HTR-8/SVneo (cell line): Measurements from ENCODE around the gene C9orf43.
"Not testable (repeated sequence)": the region's sequence is repeated elsewhere in the genome, so short reads cannot be mapped to it uniquely, and the experiment has no call there.

ENCODE experiments used
- DNase-seq: peaks from one replicate; pipeline ENCODE4 v3.0.0; 2011; ENCODE audit warnings: low spot score, mixed read lengths; ENCODE audit not compliant: insufficient read length
- FAIRE-seq: peaks from 2 replicates; lab custom pipeline; 2011; peaks lifted over from hg19 to GRCh38; lab: Jason Lieb, UNC

Gene C9orf43

DNA sequence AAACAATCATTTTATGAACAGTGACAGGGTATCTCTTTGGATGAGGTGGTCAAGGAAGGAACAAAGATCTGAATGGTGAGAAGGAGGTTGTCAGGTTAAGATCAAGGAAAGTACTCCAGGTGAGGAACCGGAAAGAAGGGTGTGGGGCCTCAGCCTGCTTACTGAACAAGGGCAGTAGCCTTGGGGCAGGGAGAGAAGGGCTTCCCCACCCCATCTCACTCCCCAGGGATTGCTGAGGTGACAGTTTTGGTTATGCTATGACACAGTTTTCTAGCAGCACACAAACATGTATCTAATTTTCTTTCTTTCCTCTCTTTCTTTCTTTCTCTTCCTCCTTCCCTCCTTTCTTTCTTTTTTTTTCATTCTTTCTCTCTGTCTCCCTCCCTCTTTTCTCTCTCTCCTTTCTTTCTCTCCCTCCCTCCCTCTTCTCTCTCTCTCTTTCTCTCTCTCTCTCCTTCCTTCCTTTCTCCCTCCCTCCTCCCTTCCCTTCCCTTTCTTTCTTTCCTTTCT, 29.6 kb upstream of the C9orf43 start:
- no peak for DNase-seq
- FAIRE-seq = no peak

DNA sequence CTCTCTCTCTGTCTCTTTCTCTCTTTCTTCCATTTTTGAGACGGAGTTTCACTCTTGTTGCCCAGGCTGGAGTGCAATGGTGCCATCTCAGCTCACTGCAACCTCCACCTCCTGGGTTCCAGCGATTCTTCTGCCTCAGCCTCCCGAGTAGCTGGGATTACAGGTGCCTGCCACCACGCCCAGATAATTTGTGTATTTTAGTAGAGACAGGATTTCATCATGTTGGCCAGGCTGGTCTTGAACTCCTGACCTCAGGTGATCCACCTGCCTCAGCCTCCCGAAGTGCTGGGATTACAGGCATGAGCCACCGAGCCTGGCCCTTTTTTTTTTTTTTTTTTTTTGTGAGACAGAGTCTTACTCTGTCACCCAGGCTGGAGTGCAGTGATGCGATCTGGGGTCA, 29.1 kb upstream of the C9orf43 start:
- DNase-seq, FAIRE-seq: not testable (repeated sequence)

- DNase-seq (no peak), FAIRE-seq (no peak)
Measured at GRCh38 chr9:113381909-113382411, 28.6 kb upstream of the C9orf43 start.

GRCh38 chr9:113386571-113387393, 23.8 kb upstream of the C9orf43 start:
- no peak for DNase-seq
- no peak for FAIRE-seq

DNA sequence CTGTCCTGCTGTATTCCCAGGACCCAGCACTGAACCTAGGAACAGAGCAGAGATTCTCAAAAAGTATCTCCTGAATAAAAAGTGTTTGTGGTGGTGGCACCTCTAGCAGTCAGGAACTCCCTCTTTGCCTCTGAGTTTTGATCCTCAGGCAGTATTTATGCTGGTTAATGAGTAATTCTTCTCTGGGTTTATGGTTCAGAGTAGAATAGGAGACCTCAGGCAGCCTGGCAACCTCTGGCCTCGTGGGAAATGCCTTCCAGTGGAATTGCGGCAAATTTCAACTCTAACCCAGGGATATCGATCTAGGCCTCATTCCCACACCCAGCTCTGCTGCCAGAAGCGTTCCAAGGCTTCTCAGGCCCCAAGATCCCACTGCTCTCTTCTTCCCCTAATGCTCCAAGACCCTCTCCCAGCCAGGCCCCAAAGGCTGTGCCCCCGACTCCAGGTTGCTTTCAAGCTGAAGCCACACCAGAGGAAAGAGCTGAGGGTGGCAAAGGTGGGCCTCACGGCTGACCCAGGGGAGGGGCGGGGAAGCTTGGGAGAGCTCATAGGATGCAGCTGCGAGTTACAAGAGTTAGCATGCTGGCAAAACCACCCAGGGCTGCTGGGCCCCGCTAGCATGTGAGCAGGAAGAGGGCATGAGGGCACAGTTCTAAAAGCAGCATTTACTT, 22.9 kb upstream of the C9orf43 start:
- DNase-seq (no peak), FAIRE-seq (no peak)

DNA sequence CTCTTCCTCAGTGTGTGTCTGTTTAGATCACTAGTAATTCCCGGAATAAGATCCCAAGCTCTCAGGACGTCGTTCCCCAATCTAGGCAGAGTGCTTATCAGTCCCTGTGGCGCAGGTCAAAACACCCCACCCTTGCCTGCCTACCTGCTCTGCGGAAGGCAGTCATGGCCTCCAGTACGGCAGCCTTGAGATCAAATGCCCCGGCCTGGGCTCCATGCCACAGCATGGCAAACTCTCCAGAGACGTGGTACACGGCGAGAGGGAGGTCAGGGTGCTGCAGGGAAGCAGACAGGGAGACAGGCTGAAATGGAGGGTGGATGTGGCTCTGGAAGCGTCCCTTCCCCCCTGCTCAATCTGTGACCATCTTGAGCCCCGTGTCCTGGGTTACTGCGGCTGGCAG, 21.7 kb upstream of the C9orf43 start:
- DNase-seq (no peak), FAIRE-seq (no peak)

DNA sequence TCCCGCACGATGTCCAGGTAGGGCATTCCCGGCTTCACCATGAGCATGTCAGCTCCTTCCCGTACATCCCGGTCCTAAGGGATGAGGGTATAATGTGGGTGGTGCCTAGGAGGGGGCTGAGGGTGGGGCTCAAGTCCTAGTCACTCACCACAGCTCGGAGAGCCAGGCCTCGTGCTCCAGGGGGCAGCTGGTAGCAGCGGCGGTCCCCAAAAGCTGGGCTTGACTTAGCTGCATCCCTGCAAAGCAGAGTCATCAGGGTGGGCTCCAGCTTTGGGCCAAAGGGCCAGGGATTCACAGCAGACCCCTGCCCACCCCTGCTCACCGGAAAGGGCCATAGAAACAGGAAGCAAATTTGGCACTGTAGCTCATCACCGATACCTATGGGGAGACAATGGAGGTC, 21.1 kb upstream of the C9orf43 start:
- FAIRE-seq (no peak), DNase-seq (no peak)

GRCh38 chr9:113390192-113390960, 20.2 kb upstream of the C9orf43 start:
- DNase-seq (no peak), FAIRE-seq (no peak)

DNA sequence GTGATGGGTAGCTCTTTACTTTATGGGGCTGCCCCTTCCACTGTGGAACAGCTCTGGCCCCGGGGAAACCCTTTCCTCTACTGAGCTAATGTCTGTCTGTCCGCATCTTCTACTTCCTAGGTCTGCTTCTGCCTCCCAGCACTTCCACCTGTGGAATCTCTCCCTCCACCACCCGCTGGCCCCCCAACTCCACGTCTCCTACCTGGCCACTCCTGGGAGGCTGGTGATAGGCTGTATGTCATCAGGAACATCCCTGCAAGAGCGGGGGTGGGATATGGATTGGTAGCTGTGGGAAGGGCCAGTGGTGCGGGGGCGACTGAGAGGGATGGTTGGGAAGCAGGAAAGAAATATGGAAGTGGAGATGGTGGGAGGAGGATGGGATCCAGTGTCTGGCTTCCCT, 18.6 kb upstream of the C9orf43 start:
- FAIRE-seq = no peak
- no peak for DNase-seq

DNA sequence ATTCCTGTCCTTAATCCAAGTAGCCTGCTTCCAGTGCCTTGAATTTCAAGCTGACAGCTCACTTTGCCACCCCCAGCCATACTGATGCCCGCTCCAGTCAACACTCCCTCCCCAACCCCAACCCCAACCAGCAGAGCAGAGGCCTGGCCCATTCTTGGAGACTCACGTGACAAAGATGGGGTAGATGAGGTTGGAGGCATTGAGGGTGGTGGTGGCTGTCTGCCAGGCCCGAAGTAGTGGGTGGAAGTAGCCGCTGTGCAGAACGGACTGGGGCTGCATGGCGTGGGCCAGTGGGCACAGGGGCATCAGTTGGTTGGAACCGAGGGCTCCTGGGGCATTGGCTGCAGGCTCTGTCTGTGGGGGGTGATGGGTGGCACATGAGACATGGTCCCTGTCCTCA, 17.3 kb upstream of the C9orf43 start:
- DNase-seq (no peak), FAIRE-seq (no peak)

DNA sequence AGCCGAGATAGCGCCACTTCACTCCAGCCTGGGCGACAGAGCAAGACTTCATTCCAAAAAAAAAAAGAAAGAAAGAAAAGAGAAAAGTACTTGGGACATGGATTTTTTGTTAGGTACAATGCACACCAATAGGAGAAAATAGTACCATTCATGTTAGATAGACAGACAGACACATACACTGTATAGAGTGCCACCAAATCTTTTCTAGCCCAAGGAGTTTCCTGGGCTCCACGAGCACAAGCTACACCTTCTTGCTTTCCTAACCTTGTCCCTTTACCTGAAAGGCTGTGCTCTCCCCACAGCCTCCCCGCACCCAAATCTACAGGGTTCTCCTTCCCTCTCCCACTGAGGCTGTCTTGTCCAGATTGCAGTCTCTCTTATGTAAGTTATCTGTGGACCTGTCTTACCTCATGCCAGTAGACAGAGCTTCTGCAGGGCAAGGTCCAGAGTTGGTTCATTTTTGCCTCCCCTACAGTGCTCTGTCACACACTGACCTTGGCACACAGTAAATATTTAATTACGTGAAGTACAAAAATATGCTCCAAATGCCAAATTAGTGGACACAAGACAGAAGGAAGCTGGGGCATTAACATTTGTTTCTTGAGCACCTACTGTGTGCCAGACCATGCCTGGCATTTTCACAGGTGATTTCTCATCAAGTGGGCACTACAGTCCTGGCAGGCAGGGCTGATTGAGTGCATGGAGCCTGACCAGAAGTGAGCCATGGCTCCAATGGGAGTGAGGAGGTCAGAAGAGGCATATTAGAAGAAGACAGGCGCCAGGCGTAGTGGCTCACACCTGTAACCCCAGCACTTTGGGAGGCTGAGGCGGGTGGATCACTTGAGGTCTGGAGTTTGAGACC, 15.3 kb upstream of the C9orf43 start:
- DNase-seq (no peak), FAIRE-seq (no peak)

- FAIRE-seq = no peak
Measured at GRCh38 chr9:113397203-113397631, 13.3 kb upstream of the C9orf43 start.

GRCh38 chr9:113398796-113399195, 11.8 kb upstream of the C9orf43 start:
- no peak for DNase-seq
- FAIRE-seq = no peak

More at GRCh38 chr9:113397203-113397631, 13.3 kb upstream of the C9orf43 start:
- DNase-seq = no peak

DNA sequence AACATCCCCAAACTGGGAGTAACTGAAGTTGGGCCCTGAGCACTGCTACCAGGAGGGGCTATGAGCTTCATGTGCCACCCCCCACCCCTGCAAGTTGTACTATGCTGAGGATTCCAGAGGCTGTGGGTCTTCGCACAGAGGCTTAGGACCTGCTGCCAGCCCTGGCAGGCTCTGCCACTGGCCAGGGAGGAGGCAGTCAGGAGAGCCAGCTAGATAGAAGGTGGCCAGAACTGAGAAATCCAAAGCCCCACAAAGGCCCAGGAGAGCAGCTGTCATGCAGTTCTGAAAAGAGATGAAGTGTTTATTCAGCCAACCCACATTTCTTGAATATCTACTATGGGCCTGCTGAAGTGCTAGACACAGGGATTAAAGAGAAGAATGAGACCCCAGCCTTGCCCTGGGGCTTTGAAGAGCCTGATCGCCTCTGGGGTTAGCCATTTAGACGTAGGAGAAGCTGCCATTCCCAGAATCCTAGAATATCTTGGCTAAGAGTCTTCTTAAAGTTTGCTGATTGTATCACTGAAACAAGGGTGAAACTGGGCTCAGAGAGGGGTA, 10.8 kb upstream of the C9orf43 start:
- FAIRE-seq (no peak), DNase-seq (no peak)

DNA sequence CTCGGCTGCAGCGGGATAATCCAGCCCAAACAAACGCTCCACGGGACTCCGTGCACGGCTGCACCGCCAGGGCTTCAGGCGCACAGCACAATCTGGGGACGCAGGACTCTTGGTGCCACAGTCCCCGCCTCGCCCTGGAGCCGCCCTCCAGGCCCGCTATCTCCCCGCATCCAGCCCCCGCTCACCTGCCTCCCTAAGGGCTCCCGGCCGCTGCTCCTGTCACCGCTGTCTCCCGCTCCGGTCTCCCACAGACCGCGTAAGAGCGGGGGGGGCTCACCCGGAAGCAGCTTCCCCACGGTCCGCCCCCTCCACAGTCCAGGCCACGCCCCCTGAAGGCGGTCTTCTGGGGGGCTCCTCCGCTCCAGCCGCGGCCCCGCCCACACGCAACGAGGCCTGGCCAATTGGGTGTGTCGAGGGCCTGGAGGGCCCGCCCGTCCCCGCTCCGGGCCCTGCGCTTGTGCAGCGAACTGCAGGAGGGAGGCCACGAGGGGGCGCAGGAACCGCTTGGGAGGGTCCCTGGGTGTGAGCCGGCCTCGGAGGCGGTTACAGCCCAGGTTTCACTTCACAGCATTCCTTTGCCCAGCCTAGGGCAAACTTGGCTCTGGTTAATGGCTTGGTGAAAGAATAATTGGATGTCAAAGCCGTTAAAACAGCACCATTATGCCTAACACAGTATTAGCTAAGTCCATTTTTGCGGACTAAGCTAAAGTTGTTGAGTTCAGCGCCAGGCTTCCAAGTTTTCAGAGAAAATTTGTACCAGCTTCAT, 9.3 kb upstream of the C9orf43 start, which contains the start of gene ALAD:
Gene ALAD (minus strand): TSS at position 258 of the 766 bp plus-strand sequence. CDS start 7,725 bp downstream, outside the sequence.
- no peak for FAIRE-seq
- DNase-seq = peak; percentile 94

DNA sequence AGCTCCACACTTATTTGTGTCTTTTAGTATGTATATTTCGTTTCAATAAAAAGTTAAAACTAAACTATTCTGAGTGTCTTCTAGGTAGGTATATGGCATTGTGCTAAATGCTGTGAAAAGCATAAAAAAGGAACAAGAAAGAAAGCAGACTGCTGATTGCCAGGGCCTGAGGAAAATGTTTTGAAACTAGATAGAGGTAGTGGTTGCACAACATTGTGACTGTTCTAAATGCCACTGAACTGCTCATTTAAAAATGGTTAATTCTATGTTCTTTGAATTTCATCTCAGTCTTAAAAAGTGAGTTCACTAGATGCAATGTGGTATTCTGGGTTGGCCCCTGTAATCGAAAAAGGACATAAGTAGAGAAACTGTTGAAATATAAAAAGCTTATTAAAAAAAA, 6.9 kb upstream of the C9orf43 start:
- no peak for FAIRE-seq
- DNase-seq = no peak

DNA sequence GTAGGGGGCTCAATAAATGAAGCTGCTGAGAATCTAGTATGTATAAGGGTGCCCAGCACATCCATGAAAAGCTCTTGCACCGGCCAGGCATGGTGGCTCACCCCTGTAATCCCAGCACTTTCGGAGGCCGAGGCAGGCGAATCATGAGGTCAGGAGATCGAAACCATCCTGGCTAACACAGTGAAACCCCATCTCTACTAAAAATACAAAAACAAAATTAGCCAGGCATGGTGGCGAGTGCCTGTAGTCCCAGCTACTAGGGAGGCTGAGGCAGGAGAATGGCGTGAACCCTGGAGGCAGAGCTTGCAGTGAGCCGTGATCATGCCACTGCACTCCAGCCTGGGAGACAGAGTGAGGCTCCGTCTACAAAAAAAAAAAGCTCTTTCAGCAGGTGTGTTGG, 4.2 kb upstream of the C9orf43 start:
- FAIRE-seq, DNase-seq: not testable (repeated sequence)

GRCh38 chr9:113406873-113407511, 3.6 kb upstream of the C9orf43 start:
- not testable (repeated sequence) for FAIRE-seq
- DNase-seq = peak; percentile 41
